GM19455 (cell line): Measurements from ENCODE around the gene KCNJ6.

Source experiments
- ATAC-seq: cut with Tn5 transposase; IDR thresholded peaks from one replicate; pipeline ENCODE4 v1.9.1; 2021; ENCODE audit not compliant: unreplicated experiment

KCNJ6 gene

DNA sequence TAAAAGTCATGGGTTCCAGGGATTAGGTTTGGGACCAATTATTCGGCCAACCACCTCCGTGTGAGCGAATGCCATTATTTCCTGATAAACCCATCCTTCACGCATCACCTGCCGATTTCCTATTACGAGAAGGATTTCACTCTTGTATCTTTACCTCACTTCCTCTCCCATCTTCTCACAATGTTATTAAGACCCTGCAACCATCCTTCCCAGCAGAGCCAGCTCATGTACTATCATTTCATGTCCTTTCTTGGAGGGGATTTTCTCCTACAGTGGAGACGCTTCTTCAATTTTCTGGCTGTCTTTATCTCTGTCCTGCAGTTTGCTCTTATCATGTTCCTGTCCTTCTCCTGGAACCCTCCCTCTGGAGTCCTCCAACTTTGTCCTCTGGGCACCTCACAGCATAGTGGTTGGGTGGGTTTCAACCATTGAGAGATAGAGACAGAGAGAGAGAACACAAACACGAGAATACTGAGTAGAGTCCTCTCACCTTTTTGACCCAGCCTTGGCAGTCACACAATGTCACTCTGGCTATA lies 357.5 kb downstream of the KCNJ6 start:
- no peak for ATAC-seq
